GM21447 (cell line): Measurements from ENCODE around the gene DSG4.

Source experiments
- ATAC-seq: cut with Tn5 transposase; IDR thresholded peaks from one replicate; pipeline ENCODE4 v1.9.1; 2021; ENCODE audit not compliant: unreplicated experiment

The DSG4 gene

DNA sequence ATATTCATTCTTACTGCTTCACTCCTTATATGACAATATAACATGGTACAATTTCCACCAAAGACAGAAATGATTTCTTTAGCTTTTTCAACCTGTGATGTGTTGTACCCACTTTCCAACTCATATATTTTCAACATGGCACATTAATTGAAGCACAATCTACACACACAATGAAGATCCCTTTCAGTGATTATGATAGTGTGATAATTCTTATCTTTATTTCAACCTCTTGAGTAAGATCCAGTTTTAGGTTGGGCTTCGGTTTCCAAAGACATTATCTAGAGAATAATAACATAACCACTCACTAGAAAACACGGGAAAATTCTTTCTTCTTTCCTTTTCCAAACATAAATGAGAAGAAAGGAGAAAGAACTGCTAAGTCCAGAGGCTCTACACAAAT lies 67.6 kb downstream of the DSG4 start:
- ATAC-seq, result no peak

DNA sequence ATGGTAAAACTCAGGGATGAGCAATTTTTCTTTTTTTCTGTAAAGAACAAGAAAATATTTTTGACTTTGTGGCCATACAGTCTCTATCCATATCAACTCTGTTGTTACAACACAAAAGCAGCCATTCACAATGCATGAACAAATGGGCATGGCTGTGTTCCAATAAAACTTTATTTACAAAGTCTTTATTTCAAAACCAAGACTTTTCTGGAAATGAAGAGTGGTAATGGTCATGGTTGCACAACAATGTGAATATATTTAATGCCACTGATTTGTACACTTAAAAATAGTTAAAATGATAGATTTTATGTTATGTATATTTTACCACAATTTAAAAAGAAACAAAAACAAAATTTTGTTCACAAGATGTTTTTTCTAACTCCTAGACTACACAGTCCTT lies 69.3 kb downstream of the DSG4 start:
- ATAC-seq, result no peak

DNA sequence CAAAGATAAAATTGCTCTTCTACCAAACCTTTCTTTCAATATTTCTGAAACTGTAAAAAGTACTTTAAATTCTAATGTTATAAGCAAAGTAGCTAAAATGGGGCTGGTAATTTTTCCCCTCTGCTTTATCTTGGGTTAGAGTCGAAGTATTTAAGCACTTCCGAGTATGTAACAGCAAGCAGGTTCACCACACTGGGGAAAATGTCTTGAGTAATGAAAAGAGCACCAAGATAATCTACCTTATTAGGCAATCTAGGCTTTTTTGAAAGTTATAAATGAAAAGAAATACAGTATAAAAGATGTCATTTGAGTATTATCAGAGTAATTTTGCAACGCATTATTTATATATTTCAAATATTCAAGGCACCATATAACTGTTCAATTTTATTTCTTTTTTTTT lies 70.3 kb downstream of the DSG4 start:
- no peak for ATAC-seq

DNA sequence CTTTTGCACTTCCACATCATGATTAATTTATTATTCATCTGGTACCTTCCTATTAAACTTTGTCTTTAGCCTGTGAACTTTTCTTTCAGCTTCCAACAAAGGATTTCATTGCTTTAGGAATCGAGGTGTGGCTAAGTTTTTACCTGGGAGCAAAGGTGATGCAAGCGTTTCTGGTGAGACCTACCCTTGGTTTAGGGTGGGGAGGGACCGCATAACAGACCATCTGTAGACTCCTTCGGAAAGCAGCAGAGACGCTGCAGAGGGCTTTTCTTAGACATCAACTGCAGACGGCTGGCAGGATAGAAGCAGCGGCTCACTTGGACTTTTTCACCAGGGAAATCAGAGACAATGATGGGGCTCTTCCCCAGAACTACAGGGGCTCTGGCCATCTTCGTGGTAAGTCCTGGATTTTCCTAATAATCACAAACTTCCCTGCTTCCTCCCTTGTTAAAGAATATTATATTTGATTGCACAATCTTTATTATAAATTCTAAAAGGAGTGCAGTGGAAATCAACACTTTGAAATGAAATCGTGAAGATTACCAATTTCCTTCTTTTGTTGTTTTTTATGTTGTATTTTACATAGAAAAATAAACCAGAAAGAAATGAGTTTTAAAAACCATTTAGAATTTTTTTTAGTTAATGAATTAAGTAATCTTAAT lies 71.1 kb downstream of the DSG4 start, which contains the start of gene DSG3:
Gene DSG3, plus strand, starts transcription at position 212 of the 662 bp plus-strand sequence. Its CDS starts 137 bp downstream, at position 349.
- ATAC-seq, result no peak

DNA sequence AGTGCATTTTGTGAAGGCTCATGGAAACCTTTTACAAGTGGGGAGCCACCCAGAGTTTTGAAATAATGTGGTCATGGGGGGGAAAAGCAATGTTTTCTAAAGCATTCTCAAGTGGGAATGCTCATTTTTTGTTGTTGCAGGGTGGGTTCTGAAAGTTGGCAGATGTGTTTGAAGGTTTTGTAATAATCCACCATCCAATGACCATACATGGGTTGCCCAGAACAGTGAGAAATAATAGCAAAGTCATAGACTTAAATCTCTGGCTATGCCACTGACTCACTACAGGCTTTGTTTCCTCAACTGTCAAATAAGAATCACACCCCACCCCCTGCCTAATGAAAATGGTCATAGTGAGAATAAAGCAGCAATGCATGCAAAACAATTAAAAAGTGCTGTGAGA lies 73.8 kb downstream of the DSG4 start:
- ATAC-seq, result no peak

DNA sequence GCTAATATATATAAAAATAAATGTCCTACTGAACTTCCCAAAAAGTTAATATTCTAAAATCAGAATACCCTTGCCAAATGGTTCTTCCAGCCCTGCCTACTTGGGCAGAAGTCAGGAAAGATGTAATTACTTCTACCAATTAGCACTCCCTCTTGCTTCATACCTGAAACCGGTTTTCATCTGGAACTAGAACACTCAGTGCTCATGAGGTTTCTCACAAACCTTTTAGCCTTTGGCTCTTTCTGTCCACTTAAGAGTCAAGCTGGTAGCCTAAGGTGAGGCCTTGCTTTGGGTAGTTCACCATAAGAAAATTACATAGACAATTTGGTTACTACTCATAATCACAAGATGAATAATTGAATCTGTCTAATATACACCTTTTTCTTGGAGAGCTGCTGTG lies 75.0 kb downstream of the DSG4 start:
- ATAC-seq, result no peak

DNA sequence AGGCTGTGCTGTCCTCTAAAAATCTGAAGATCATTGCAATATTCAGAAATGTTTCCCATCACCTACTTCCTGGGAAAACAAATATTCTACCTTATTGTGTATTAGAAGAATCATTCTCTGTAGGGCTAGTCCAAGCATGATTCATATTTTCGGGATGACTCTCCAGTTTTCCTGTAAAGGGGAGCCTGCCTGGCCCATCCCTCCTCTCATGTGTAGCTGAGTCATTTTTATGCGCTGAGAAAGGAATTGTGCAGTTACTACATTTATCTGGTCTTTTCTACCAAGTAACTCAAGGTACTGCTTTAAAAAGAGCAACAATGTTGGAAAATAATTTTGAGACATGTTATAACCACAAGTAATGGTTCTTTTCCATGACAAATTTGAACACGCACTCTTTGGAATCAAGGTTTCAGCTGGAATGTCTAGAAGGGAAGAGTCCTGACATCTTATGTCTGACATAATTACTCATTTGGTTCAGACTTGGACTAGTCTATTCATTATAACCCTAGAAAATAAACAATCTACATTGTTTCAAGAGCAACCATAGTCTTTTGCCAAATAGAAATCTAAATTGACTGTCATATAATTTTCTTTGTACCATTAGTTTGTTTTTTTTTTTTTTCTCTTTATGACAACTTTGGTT lies 77.6 kb downstream of the DSG4 start:
- no peak for ATAC-seq
